Esophagus squamous epithelium (tissue), 4 donors: ENCODE results near the gene FOXK2.

Experiments
- CTCF ChIP-seq, 6 experiments: fragments of 450-650 bp in 4 of 6; fragments of 200-600 bp in 2 of 6; sonication (generic) in 2 of 6; IDR thresholded peaks; one replicate each; pipeline ENCODE4 v1.5.1; 2016 to 2019; ENCODE audit warnings: antibody characterized with exemption in 6 of 6, mild to moderate bottlenecking in 4 of 6, moderate library complexity in 4 of 6
- POLR2A ChIP-seq, 4 donors: fragments of 450-650 bp; IDR thresholded peaks; one replicate each; pipeline ENCODE4 v1.6.1; 2017; ENCODE audit warnings: antibody characterized with exemption in 4 of 4, mild to moderate bottlenecking in 4 of 4, moderate library complexity in 3 of 4

- TF ChIP-seq CTCF (IDR thresholded peaks at IDR 0.05) (peak in 2 of 6 experiments; percentile 7 to 30), POLR2A (IDR thresholded peaks at IDR 0.05) (peak in 2 of 4 donors; percentile 61 to 89)
Measured at GRCh38 chr17:82496529-82497434, 22.8 kb upstream of the FOXK2 start.
